Fibroblast of lung (primary cell): ENCODE data around the gene ARHGEF33. TPM values are rescaled to one million over a fixed set of nuclear protein-coding genes. Genes with fewer than 3 reads are reported as not detected.

Experiments used
- DNase-seq, 2 donors: peaks; one replicate each; pipeline versions ENCODE4 v3.0.0 to v3.0.0-alpha.2; 2010; ENCODE audit warnings: low read depth in 2 of 2
- H2AFZ ChIP-seq: 2 replicates; pipeline ENCODE4 v1.5.1; 2012; ENCODE audit warnings: low read length, control low read depth, inconsistent platforms
- H3K27ac ChIP-seq: 2 replicates; pipeline ENCODE4 v1.5.1; 2011; ENCODE audit warnings: low read length, control low read depth; ENCODE audit not compliant: insufficient read depth
- H3K27me3 ChIP-seq: 2 replicates; pipeline ENCODE4 v1.5.1; 2011; ENCODE audit warnings: mild to moderate bottlenecking, low read length; ENCODE audit not compliant: control insufficient read depth, insufficient read depth
- H3K36me3 ChIP-seq: 2 replicates; pipeline ENCODE4 v1.5.1; 2011; ENCODE audit warnings: low read length; ENCODE audit not compliant: control insufficient read depth, insufficient read depth
- H3K4me1 ChIP-seq: 2 replicates; pipeline ENCODE4 v1.5.1; 2011; ENCODE audit warnings: low read length; ENCODE audit not compliant: control insufficient read depth, insufficient read depth; ENCODE audit errors: extremely low read depth
- H3K4me2 ChIP-seq: 2 replicates; pipeline ENCODE4 v1.5.1; 2011; ENCODE audit warnings: low read length, control low read depth; ENCODE audit not compliant: insufficient read depth; ENCODE audit errors: extremely low read depth
- H3K4me3 ChIP-seq, 4 experiments: fragments of 200-600 bp in 1 of 4; sonication (generic) in 1 of 4; replicated peaks in 1 of 4; 2 replicates each; pipeline ENCODE4 v1.5.1; 2011 to 2016; ENCODE audit warnings: low read length in 4 of 4, low read depth in 3 of 4, mild to moderate bottlenecking in 3 of 4, control low read depth in 2 of 4, inconsistent platforms in 1 of 4, mixed read lengths in 1 of 4; ENCODE audit not compliant: insufficient read depth in 1 of 4; ENCODE audit errors: control extremely low read depth in 1 of 4
- H3K79me2 ChIP-seq: 2 replicates; pipeline ENCODE4 v1.5.1; 2012; ENCODE audit warnings: mild to moderate bottlenecking, low read length, inconsistent platforms; ENCODE audit not compliant: control insufficient read depth, insufficient read depth
- H3K9ac ChIP-seq: 2 replicates; pipeline ENCODE4 v1.5.1; 2011; ENCODE audit warnings: mild to moderate bottlenecking, low read length, control low read depth; ENCODE audit not compliant: insufficient read depth
- H3K9me3 ChIP-seq: 2 replicates; pipeline ENCODE4 v1.5.1; 2012; ENCODE audit warnings: low read depth, low read length; ENCODE audit not compliant: control insufficient read depth, insufficient read depth
- H4K20me1 ChIP-seq: 2 replicates; pipeline ENCODE4 v1.5.1; 2011; ENCODE audit warnings: low read length; ENCODE audit not compliant: control insufficient read depth, insufficient read depth; ENCODE audit errors: extremely low read depth
- CTCF ChIP-seq, 2 donors: IDR thresholded peaks in 1 of 2; conservative IDR thresholded peaks in 1 of 2; 1 replicate in 1 of 2; 2 replicates in 1 of 2; pipeline ENCODE4 v1.5.1; 2011 to 2012; ENCODE audit warnings: low read length in 2 of 2, control low read depth in 1 of 2, inconsistent platforms in 1 of 2, low read depth in 1 of 2, mild to moderate bottlenecking in 1 of 2
- EZH2 ChIP-seq: IDR thresholded peaks from 2 replicates; pipeline ENCODE4 v1.5.1; 2012; ENCODE audit warnings: low read length, control low read depth, mild to moderate bottlenecking; ENCODE audit errors: missing control alignments
- polyA plus RNA-seq, 2 donors: library from polyadenylated mRNA; depleted of rRNA in 1 of 2; stranded (reverse) in 1 of 2; unstranded in 1 of 2; fragments of >200 nt; gene quantifications; 2 replicates each; pipeline ENCODE4 v1.2.1, GENCODE V29; 2011 to 2012; ENCODE audit warnings: missing spikeins in 1 of 2
- total RNA-seq: library from RNA; depleted of rRNA; stranded (reverse); fragments of >200 nt; gene quantifications from 2 replicates; pipeline ENCODE4 v1.2.1, GENCODE V29; 2014

ARHGEF33 gene
- total and polyA plus RNA-seq, 2 donors (not counting 1 experiment from before 2014, with no cell fraction given), result 0.10 to 0.50 TPM

GRCh38 chr2:38982498-38982897 is 92.8 kb downstream of the ARHGEF33 start:
- Histone ChIP-seq H3K36me3 (peaks cover 4% of the 10 kb centered on the region), H3K9me3 (no peaks in the 10 kb centered on the region), H3K4me2 (no peak overlapping the region), H3K27ac (no peak overlapping the region), H3K9ac (no peak overlapping the region), H3K4me1 (no peaks in the 10 kb centered on the region), H3K27me3 (no peaks in the 10 kb centered on the region), H4K20me1 (no peaks in the 10 kb centered on the region), H2AFZ (no peak overlapping the region), H3K4me3 (no peak overlapping the region), H3K79me2 (no peaks in the 10 kb centered on the region)
- no peak for TF ChIP-seq CTCF (conservative IDR thresholded peaks at IDR 0.05 in 1 of 2, IDR thresholded peaks at IDR 0.05 in 1 of 2; ENCODE audit: low read depth in 1 of 2, low read length in 2 of 2)
- no peak for TF ChIP-seq EZH2
- no peak for DNase-seq

- Histone ChIP-seq H2AFZ (no peak overlapping the region), H3K27me3 (no peaks in the 10 kb centered on the region), H3K4me3 (no peak overlapping the region), H3K9ac (no peak overlapping the region), H3K36me3 (peaks cover 4% of the 10 kb centered on the region), H3K27ac (no peak overlapping the region), H3K9me3 (no peaks in the 10 kb centered on the region), H3K4me1 (no peaks in the 10 kb centered on the region), H4K20me1 (no peaks in the 10 kb centered on the region), H3K4me2 (no peak overlapping the region), H3K79me2 (no peaks in the 10 kb centered on the region)
- no peak for DNase-seq
- no peak for TF ChIP-seq CTCF (conservative IDR thresholded peaks at IDR 0.05 in 1 of 2, IDR thresholded peaks at IDR 0.05 in 1 of 2; ENCODE audit: low read depth in 1 of 2, low read length in 2 of 2)
- TF ChIP-seq EZH2, result no peak
Observed at GRCh38 chr2:38988716-38989115, 99.0 kb downstream of the ARHGEF33 start.

GRCh38 chr2:38991899-38992298 is 102.2 kb downstream of the ARHGEF33 start:
- Histone ChIP-seq H3K4me1 (no peaks in the 10 kb centered on the region), H3K27ac (no peak overlapping the region), H3K79me2 (no peaks in the 10 kb centered on the region), H2AFZ (no peak overlapping the region), H3K4me2 (no peak overlapping the region), H3K27me3 (no peaks in the 10 kb centered on the region), H4K20me1 (no peaks in the 10 kb centered on the region), H3K4me3 (no peak overlapping the region), H3K9ac (no peak overlapping the region), H3K9me3 (no peaks in the 10 kb centered on the region), H3K36me3 (no peaks in the 10 kb centered on the region)
- no peak for TF ChIP-seq CTCF (conservative IDR thresholded peaks at IDR 0.05 in 1 of 2, IDR thresholded peaks at IDR 0.05 in 1 of 2; ENCODE audit: low read depth in 1 of 2, low read length in 2 of 2)
- TF ChIP-seq EZH2, result no peak
- DNase-seq, result no peak
